HEK293 (cell line): Measurements from ENCODE around the gene RPS10.

Source experiments
- SP2 ChIP-seq: fragments of 450-650 bp; formaldehyde crosslinking; IDR thresholded peaks from 2 replicates; pipeline ENCODE4 v1.5.1; 2016; ENCODE audit warnings: missing biosample characterization, missing genetic modification characterization
- ZBTB1 ChIP-seq: fragments of 450-650 bp; formaldehyde crosslinking; IDR thresholded peaks from 2 replicates; pipeline ENCODE4 v1.5.1; 2016; ENCODE audit warnings: missing biosample characterization, missing genetic modification characterization
- ZEB2 ChIP-seq: fragments of 450-650 bp; formaldehyde crosslinking; IDR thresholded peaks from 2 replicates; pipeline ENCODE4 v1.5.1; 2016; ENCODE audit warnings: missing biosample characterization, missing genetic modification characterization
- ZNF140 ChIP-seq: fragments of 450-650 bp; formaldehyde crosslinking; IDR thresholded peaks from 2 replicates; pipeline ENCODE4 v1.5.1; 2016; ENCODE audit warnings: missing biosample characterization, missing genetic modification characterization
- ZNF24 ChIP-seq: fragments of 450-650 bp; formaldehyde crosslinking; IDR thresholded peaks from 2 replicates; pipeline ENCODE4 v1.5.1; 2016; ENCODE audit warnings: missing biosample characterization, missing genetic modification characterization
- ZNF416 ChIP-seq: fragments of 450-650 bp; formaldehyde crosslinking; IDR thresholded peaks from 2 replicates; pipeline ENCODE4 v1.5.1; 2016; ENCODE audit warnings: missing biosample characterization, missing genetic modification characterization
- ZNF501 ChIP-seq: fragments of 450-650 bp; formaldehyde crosslinking; IDR thresholded peaks from 2 replicates; pipeline ENCODE4 v1.5.1; 2016; ENCODE audit warnings: missing biosample characterization, missing genetic modification characterization
- ZNF555 ChIP-seq: fragments of 450-650 bp; formaldehyde crosslinking; conservative IDR thresholded peaks from 2 replicates; pipeline ENCODE4 v1.5.1; 2017; ENCODE audit warnings: missing biosample characterization, mild to moderate bottlenecking, missing genetic modification characterization, inconsistent platforms
- TF ChIP-seq, protein P1 (sequence below): fragments of 450-650 bp; formaldehyde crosslinking; IDR thresholded peaks from 2 replicates; pipeline ENCODE4 v1.5.1; 2016; ENCODE audit warnings: missing biosample characterization, missing genetic modification characterization

DNA sequence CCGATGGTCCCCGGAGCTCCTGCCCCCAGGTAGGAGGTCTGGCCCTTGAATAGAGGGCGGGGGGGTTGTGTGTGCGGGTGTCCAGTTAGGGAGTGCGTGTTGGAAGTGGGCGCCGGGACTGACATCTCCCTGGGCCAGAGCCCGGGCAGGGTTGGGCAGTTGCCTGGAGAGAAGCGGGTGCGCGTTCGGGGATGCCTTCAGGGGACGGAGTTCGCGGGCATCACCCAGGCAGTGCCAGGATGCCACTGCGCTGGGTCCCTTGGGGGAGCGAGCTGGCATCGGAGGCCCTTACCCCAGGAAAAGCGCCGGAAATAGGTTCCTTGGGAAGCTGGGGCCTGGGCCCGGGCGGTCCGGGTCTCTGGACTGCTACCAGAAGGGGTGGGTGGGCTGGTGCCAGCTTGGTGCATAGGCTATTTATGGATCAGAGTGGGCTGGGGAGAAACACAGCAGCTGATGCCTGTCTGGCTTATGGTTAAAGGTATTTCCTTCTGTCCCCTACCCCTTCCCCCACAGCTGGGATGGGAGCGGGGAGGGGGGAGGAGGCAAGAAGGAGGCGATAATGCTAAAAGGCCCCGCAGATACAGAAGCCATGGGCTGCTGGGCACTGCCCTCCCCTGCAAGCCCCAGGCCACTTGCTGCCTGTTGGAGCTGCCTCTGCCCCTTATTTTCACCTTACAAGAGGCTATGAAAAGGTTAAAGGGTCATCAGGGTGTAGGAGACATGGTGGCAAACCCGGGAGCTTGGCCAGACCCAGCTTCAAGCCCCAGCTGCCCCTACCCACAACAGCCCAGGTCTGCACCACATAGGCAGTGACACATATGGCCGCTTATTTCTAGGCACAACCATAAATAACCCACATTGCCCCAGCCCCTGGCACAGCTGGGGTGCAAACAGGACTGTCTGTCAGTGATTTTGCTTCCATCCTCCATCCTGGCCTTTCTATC is 40.6 kb upstream of the RPS10 start:
- TF ChIP-seq ZNF416 (no peak), ZNF140 (no peak), SP2 (tag by site-specific recombination) (no peak), ZNF24 (tag by site-specific recombination) (no peak), ZNF501 (no peak), ZNF555 (tag by site-specific recombination) (no peak), ZBTB1 (tag by site-specific recombination) (no peak), ZEB2 (tag by site-specific recombination) (no peak)
- TF ChIP-seq, protein P1, sequence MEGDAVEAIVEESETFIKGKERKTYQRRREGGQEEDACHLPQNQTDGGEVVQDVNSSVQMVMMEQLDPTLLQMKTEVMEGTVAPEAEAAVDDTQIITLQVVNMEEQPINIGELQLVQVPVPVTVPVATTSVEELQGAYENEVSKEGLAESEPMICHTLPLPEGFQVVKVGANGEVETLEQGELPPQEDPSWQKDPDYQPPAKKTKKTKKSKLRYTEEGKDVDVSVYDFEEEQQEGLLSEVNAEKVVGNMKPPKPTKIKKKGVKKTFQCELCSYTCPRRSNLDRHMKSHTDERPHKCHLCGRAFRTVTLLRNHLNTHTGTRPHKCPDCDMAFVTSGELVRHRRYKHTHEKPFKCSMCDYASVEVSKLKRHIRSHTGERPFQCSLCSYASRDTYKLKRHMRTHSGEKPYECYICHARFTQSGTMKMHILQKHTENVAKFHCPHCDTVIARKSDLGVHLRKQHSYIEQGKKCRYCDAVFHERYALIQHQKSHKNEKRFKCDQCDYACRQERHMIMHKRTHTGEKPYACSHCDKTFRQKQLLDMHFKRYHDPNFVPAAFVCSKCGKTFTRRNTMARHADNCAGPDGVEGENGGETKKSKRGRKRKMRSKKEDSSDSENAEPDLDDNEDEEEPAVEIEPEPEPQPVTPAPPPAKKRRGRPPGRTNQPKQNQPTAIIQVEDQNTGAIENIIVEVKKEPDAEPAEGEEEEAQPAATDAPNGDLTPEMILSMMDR (tag by site-specific recombination), result no peak
